Cerebellar cortex (tissue), 1 donor: ENCODE measurements around the gene FAM20B.

Experiments
- DNase-seq: peaks from one replicate; pipeline ENCODE4 v3.0.0-alpha.2; 2015; ENCODE audit warnings: low spot score

Gene FAM20B

GRCh38 chr1:179048339-179049124 is 22.8 kb downstream of the FAM20B start:
- no peak for DNase-seq

GRCh38 chr1:179052776-179053175 is 27.1 kb downstream of the FAM20B start:
- DNase-seq = no peak

GRCh38 chr1:179053486-179053885 is 27.8 kb downstream of the FAM20B start:
- no peak for DNase-seq

GRCh38 chr1:179055937-179056336 is 30.2 kb downstream of the FAM20B start:
- no peak for DNase-seq

GRCh38 chr1:179058487-179059483 is 33.1 kb downstream of the FAM20B start:
- no peak for DNase-seq

GRCh38 chr1:179061360-179062282 is 35.9 kb downstream of the FAM20B start:
- no peak for DNase-seq

GRCh38 chr1:179066471-179066870 is 40.8 kb downstream of the FAM20B start:
- DNase-seq = no peak

GRCh38 chr1:179077396-179077795 is 51.7 kb downstream of the FAM20B start:
- no peak for DNase-seq

GRCh38 chr1:179079113-179079761 is 53.5 kb downstream of the FAM20B start:
- peak; percentile 87 for DNase-seq

- peak; percentile 20 for DNase-seq
Measured at GRCh38 chr1:179080866-179081686, 55.4 kb downstream of the FAM20B start.

GRCh38 chr1:179081687-179082332 is 56.1 kb downstream of the FAM20B start, which contains the start of gene TOR3A:
TSS of gene TOR3A (plus strand) at chr1:179082070. CDS start at chr1:179082129, 59 bp downstream.
- DNase-seq = peak; percentile 83

- DNase-seq = peak; percentile 44
Measured at GRCh38 chr1:179082333-179082998, 56.8 kb downstream of the FAM20B start.

GRCh38 chr1:179082999-179083335 is 57.3 kb downstream of the FAM20B start:
- no peak for DNase-seq

GRCh38 chr1:179083533-179083932 is 57.8 kb downstream of the FAM20B start:
- no peak for DNase-seq

- no peak for DNase-seq
Measured at GRCh38 chr1:179087665-179088064, 62.0 kb downstream of the FAM20B start.

- no peak for DNase-seq
Measured at GRCh38 chr1:179089827-179090482, 64.3 kb downstream of the FAM20B start.

- no peak for DNase-seq
Measured at GRCh38 chr1:179090522-179090921, 64.8 kb downstream of the FAM20B start.

GRCh38 chr1:179090923-179091322 is 65.2 kb downstream of the FAM20B start:
- no peak for DNase-seq
